ENCODE results near the gene PHACTR3. TPM values are rescaled to one million over a fixed set of nuclear protein-coding genes. Genes with fewer than 3 reads are reported as not detected.

The PHACTR3 gene
- total and polyA plus RNA-seq, 2 of the 8 experiments (the other 6 are each of a cell fraction or from before 2014, with no cell fraction given) = 0.05 to 0.13 TPM

- Histone ChIP-seq H3K4me2 (ENCODE audit: insufficient read depth in 1 of 2, low read depth in 2 of 2, low read length in 2 of 2) (no peak overlapping the region), H2BK5ac (ENCODE audit: low read depth, low read length) (no peak overlapping the region), H2BK20ac (ENCODE audit: low read length) (no peak overlapping the region), H4K91ac (replicated peaks; ENCODE audit: insufficient read length, low read length) (no peak overlapping the region), H3K27me3 (replicated peaks in 1 of 4; ENCODE audit: control insufficient read depth in 3 of 4, extremely low read depth in 1 of 4, insufficient read depth in 3 of 4, low read length in 3 of 4) (peaks cover 0 to 3% (median 1%) of the 10 kb centered on the region in 4 experiments; a peak in 3 of 7 replicates), H3K9ac (replicated peaks in 1 of 4; ENCODE audit: extremely low read depth in 1 of 4, low read depth in 3 of 4, low read length in 3 of 4) (no peak overlapping the region), H3K23me2 (ENCODE audit: low read depth, low read length) (peaks cover 5% of the 10 kb centered on the region; the same call in 1 of the 2 replicates), H3K4ac (replicated peaks; ENCODE audit: insufficient read length, low read depth, low read length) (no peak overlapping the region), H2BK12ac (ENCODE audit: low read depth, low read length) (no peak overlapping the region), H4K8ac (ENCODE audit: extremely low read depth, insufficient read depth, low read length) (no peak overlapping the region), H3K79me1 (ENCODE audit: low read depth, low read length) (no peaks in the 10 kb centered on the region), H3K9me3 (ENCODE audit: insufficient read depth in 2 of 2, low read depth in 1 of 2, low read length in 1 of 2) (peaks cover 56 to 70% of the 10 kb centered on the region in 2 experiments), H4K5ac (ENCODE audit: insufficient read length, low read depth, low read length) (no peak overlapping the region), H4K20me1 (replicated peaks in 1 of 2; ENCODE audit: control insufficient read depth in 1 of 2, insufficient read depth in 2 of 2, low read length in 2 of 2) (peaks cover 0 to 3% of the 10 kb centered on the region in 2 experiments), H2AFZ (ENCODE audit: low read length) (no peak overlapping the region), H2AK5ac (ENCODE audit: low read depth, low read length) (no peak overlapping the region), H3K4me3 (ENCODE audit: extremely low read depth in 1 of 4, insufficient read depth in 2 of 4, low read depth in 3 of 4, low read length in 4 of 4) (no peak overlapping the region), H3K23ac (ENCODE audit: insufficient read length) (no peak overlapping the region), H3K79me2 (ENCODE audit: control insufficient read depth in 1 of 2, insufficient read depth in 2 of 2, low read length in 2 of 2) (no peaks in the 10 kb centered on the region), H3K56ac (replicated peaks; ENCODE audit: insufficient read length, low read depth, low read length) (no peak overlapping the region), H2BK120ac (replicated peaks; ENCODE audit: low read depth, low read length) (no peak overlapping the region), H2BK15ac (ENCODE audit: low read length) (no peak overlapping the region), H3K4me1 (replicated peaks in 1 of 4; ENCODE audit: control insufficient read depth in 3 of 4, insufficient read depth in 4 of 4, low read length in 3 of 4) (peaks cover 0 to under 1% (median 0%) of the 10 kb centered on the region in 4 experiments; a peak in 1 of 7 replicates), H3K27ac (ENCODE audit: low read depth, low read length) (no peak overlapping the region), H3K14ac (ENCODE audit: insufficient read length) (no peak overlapping the region), H3K18ac (ENCODE audit: extremely low read depth, low read length) (no peak overlapping the region), H3K36me3 (ENCODE audit: control insufficient read depth in 2 of 4, insufficient read depth in 4 of 4, low read length in 3 of 4) (no peaks in the 10 kb centered on the region)
- ChIA-PET POLR2A (ENCODE audit: partially characterized antibody) (no interaction called here), CTCF (ENCODE audit: partially characterized antibody) (no interaction called here)
- FAIRE-seq (no peak), DNase-seq (ENCODE audit: low read depth in 1 of 2, low spot score in 2 of 2) (no peak)
- 89% methylated on average over 23 of the region's 23 CpGs; no CpG with 5 or more reads in 1 of the 2 experiments for WGBS, 2 experiments (ENCODE audit: extremely low coverage in 1 of 2, insufficient coverage in 1 of 2, insufficient read length in 1 of 2, insufficient replicate concordance in 2 of 2, low coverage in 1 of 2, low lambda C conversion rate in 2 of 2, missing lambda C conversion rate in 1 of 2)
- TF ChIP-seq BCL11A (IDR thresholded peaks at IDR 0.05; ENCODE audit: low read depth in 2 of 2, low read length in 2 of 2) (no peak), CBX5 (IDR thresholded peaks at IDR 0.05; ENCODE audit: low read depth, low read length) (no peak), CBX8 (IDR thresholded peaks at IDR 0.05; ENCODE audit: borderline replicate concordance, low read depth, low read length) (no peak), RAD21 (IDR thresholded peaks at IDR 0.05 in 1 of 2, conservative IDR thresholded peaks at IDR 0.05 in 1 of 2; ENCODE audit: low read depth in 2 of 2, low read length in 2 of 2) (no peak), YY1 (IDR thresholded peaks at IDR 0.05; ENCODE audit: low read depth, low read length) (no peak), JUN (IDR thresholded peaks at IDR 0.05; ENCODE audit: low read depth, low read length) (no peak), NRF1 (IDR thresholded peaks at IDR 0.05; ENCODE audit: low read depth, low read length) (no peak)
Measured at GRCh38 chr20:59566631-59567524, 37.5 kb upstream of the PHACTR3 start.
